GM18873 (cell line): ENCODE measurements around the gene IGSF9.
"Not testable (repeated sequence)": the region's sequence is repeated elsewhere in the genome, so short reads cannot be mapped to it uniquely, and the experiment has no call there.

Source experiments
- ATAC-seq: cut with Tn5 transposase; IDR thresholded peaks from one replicate; pipeline ENCODE4 v1.9.1; 2021; ENCODE audit warnings: mild to moderate bottlenecking, moderate library complexity, moderate number of reproducible peaks; ENCODE audit not compliant: unreplicated experiment, low FRiP score

Gene IGSF9

DNA sequence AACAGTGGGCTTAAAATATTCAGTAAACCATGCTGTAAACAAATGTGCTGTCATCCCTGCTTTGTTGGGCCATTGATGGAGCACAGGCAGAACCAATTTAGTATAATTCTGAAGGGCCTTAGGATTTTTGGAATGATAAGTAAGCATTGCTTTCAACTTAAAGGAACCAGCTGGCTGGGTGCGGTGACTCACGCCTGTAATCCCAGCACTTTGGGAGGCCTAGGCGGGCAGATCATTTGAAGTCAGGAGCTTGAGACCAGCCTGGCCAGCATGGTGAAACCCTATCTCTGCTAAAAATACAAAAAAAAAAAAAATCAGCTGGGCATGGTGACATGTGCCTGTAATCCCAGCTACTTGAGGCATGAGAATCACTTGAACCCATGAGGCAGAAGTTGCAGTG lies 41.4 kb downstream of the IGSF9 start:
- not testable (repeated sequence) for ATAC-seq

DNA sequence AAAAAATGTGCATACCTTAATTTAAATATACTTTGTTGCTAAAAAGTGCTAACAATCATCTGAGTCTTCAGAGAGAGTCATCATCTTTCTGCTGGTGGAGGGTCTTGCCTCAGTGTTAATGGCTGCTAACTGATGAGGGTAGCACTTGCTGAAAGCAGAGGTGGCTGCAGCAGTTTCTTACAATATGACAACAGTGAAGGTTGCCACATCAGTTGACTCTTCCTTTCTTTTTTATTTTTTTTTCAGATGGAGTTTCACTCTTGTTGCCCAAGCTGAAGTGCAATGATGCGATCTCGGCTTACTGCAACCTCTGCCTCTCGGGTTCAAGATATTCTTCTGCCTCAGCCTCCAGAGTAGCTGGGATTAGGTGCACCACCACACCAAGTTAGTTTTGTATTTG lies 42.9 kb downstream of the IGSF9 start:
- ATAC-seq: no peak

DNA sequence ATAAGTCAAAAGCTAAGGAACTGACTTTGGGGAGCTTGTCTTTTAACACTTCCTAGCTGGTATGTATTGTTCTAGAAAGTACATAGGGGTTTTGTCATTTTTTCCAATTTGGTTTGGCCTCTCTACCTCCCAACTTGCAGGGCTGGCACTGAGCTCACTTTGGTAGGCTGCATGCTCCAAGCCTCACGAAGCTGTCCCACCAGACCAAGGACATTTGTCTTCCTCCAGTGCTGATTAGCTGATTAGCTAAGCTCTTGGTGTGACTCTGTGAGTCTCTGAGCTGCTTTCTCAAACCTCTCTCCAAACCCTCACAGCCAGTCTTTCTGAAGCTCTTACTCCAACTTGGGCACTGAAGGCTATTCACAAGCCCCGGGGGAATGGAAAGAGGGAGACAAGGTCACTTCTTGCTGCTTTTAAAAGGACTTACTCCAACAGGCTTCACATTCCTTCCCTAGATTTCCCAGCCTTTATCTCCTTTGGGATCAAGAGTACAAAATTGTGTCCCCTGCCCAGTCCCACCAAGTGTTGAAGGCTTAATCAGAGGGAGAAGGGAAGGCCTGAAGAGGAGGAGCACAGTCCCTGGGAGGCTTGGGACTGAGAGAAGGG lies 44.6 kb downstream of the IGSF9 start:
- no peak for ATAC-seq

DNA sequence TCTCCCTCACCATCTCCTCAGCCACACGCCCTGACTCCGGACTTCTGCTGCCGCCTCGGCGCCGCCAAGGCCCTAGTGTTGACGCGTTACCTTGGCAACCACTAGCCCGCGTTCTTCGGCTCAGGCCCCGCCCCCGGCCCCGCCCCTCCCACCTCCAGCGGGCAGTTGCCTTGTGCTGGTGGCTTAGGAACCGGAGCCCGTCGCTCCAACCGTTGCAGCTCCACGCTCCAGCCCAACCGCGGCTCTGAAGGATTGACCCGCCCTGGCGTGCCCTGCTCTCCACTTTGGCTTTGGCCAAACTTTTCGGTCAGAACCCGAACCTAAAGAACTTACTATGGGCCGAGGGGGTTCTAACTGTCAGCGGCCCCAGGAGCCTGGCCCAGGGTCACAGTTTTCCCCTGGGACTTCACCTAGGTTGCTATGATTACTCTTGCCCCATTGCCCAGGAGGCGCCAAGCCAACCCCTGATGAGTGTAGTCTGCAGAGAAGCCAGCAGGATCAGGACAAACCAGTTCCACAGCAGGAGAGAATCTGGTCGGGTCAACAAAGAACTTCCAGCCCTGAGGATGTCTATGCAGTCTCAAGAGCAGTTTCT lies 45.2 kb downstream of the IGSF9 start, which contains the start of gene CFAP45:
TSS of gene CFAP45 (minus strand) at position 80 of the 595 bp plus-strand sequence. CDS start at position 13, 67 bp downstream.
- no peak for ATAC-seq

DNA sequence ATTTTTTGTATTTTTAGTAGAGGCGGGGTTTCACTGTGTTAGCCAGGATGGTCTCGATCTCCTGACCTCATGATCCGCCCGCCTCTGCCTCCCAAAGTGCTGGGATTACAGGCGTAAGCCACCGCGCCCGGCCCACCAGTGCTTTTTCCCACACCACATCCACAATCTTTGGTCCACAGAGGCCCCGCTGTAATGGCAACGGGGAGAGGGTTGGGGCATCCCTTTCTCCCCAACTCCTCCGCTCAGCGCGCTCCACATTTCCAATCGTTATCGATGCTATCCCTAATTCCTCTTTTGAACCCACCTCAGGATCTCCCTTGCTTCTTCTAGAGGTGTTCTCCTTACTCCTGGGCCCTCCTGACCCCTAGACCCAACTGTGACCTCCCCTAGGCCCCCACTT lies 45.8 kb downstream of the IGSF9 start:
- ATAC-seq: not testable (repeated sequence)

DNA sequence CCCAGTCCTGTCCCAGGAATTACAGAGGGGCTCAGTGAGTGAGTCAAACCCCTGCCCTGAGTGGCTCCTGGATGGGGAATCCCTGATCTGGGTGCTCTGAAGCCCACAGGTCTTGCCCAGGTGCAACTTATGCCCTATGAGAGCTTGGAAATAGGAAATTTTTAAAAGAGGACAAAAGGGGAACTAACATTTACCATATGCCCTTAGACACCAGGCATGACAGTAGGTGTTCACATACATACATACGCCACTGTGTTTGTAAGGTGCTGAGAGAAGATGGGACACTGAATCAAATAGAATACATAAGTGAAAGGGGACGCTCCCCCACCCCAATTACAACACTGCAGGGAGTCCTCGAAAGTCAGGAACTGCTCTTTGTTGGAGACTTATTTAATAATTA lies 46.9 kb downstream of the IGSF9 start:
- no peak for ATAC-seq

DNA sequence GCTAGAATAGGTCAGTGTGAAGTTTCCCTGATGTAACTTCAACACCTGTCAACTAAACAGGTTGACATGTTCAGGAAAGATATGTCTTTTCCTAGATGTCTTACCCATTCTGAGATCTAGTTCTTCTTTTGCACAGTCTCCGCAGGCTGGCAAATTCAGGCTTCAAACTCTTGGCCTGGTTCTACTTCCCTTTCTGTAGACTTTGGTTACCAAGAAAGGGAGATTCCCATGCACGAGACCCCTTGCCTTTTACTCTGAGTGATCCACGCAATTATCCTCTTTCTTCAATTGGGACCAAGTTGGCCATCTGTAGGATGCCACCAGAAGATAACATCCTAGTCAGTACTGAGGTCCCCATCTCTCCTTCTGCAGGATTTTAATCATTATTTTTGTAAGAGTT lies 47.5 kb downstream of the IGSF9 start:
- ATAC-seq: no peak

DNA sequence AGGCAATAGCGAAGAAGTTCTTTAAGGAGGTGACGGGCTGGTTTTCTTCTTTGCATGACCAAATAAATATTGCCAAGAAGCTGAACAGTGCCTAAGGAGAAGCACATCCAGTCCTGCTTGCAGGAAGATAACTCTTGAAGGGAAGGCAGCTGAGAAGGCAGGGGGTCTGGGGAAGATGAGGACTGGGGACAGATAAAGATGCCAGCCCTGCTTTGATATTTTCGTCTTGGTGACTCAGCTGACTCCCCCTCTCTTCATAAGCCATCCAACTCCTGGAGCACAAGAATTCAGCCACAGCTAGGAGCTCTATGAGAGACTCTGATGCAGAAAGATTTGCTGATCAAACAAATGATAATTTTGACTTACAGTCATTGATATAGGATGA lies 48.9 kb downstream of the IGSF9 start:
- no peak for ATAC-seq

DNA sequence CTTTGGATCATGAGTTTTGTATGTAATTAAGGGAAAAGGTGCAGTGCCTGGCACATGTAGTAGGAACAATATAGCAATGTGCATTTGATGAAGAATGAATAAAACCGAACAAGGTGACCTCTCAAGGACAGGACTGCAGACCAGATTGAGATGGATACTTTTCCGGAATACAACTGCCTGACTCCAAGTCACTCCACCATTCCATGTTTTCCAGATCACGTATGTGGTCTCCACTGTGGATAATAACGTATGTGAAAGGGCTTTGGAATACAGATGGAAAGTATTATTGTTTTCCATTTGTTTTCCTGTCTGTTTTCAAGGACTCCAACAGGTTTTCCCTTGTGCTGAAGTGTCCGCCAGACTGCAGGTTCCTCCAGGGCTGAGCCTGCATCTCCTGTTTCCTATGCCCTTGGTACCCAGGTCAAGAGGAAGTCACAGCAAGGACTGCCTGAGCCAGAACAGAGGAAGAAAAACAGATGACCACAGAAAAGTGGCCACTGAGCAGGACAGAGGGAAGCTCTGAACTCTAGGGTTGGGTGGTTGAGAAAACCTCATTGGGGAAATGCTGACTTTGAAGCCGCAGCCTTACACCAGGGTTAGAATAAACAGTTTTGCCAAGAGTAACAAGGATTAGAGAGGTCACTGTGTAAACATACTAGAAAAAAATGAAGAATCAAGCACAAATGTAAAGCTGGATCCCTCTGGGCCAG lies 49.4 kb downstream of the IGSF9 start:
- no peak for ATAC-seq

DNA sequence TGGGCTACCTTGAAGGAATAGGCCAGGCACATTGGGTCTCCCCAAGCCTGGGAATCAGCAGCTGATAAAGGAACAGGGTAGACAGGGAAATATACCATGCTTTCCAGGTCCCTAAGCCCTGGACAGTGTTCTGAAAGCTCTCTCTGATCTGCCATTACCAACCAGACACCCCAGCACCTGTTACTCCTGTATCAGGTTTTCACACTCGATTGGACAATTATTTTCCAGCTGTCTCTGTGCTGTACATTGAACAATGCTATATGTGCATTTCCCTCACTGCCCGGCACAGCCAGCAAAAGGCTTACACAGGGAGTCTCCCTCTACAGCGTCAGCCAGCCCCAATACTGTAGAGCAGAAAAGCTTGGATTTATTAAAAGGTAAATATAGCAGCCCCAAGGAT lies 50.1 kb downstream of the IGSF9 start:
- no peak for ATAC-seq

DNA sequence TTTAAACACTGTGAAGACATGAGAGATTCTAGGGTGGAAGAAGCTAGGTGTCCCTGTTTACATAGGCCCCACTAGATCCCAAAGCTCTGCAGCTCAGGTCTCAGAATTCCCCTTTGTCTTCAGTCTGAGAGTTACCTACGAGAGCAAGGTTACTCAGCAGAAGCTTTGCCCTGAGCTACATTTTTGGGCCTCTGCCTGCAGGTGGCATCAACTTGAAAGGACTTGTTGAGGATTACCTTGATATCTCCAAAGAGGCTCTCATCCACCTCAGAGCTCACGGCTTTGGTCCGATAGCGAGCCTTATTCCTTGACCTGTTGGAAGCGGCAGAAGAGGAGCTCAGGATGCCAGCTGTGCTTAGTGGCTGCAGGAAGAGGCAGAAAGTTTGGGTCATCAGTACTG lies 52.5 kb downstream of the IGSF9 start:
- ATAC-seq: no peak

DNA sequence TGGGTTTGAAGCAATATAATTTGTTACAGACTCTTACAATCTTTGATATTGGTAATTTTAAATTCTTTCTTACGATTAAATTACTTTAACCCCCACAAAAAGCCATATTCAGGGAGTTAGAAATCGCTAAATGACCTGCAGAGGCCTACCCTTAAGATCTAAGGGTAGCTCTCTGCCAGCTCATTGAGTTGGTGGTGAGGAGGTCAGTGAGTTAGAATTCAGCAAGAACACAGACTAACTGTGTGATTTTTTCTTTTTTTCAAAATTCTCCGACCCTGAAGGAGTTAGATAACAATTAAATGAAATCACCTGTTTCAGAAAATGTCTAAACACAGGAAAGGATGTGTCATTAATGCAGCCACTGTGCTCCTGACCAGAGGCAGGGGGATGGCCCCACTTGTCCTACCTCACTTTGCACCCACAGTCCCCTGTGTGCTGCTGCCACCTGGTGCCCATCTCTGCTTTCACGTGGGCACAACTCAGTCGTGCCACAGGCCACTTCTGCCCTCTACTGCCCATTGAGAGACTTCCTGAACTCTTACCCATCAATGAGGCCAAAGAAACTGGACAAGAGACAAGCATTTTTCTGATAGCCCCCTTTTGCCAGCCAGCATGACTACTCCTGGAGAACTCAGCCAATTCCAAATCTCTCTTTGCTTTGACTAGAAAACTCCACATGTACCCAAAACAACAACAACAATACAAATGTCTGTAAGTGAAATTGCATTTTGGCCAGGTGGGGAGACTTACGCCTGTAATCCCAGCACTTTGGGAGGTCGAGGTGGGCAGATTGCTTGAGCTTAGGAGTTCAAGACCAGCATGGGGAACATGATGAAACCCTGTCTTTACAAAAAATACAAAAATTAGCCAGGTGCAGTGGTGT lies 53.9 kb downstream of the IGSF9 start:
- ATAC-seq: peak; percentile 55

DNA sequence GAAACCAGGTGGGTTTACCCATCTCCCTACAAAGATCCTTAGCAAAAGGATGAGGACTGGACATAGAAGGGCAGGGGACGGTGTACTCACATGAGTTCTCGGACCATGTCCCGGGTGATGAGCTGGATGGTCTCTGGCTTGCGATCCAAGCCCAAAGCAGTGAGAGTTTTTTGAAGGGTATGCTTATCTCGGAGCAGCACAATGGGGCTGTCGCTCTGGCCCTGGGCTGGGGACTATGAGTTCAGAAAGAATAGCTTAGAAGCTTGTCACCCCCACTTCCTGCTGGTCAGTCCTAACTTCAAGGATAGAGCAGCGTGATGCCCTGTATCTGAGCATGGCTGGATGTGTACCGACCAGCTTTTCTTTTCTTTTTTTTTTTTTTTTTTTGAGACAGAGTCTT lies 55.0 kb downstream of the IGSF9 start:
- no peak for ATAC-seq

DNA sequence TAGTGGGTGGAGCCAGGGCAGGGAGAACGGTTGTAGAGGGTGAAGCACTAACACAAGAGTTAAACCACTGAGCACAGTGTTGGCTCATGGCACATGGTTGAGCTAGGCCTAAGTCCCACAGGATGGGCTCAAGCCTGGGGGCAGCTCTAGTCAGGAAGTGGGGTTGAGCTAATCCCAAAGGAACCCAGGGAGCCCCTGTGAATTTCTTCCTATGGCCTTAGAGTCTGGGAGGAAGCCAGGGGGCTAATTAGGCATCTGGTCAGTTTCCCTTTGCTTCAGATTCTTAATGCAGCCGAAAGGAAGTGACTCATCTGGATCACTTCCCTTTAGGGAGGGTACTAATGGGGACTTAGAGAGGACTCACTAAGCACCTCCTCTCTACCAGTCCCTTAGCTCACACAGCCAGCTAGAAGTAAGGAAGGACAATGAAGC lies 55.6 kb downstream of the IGSF9 start:
- peak; percentile 81 for ATAC-seq

DNA sequence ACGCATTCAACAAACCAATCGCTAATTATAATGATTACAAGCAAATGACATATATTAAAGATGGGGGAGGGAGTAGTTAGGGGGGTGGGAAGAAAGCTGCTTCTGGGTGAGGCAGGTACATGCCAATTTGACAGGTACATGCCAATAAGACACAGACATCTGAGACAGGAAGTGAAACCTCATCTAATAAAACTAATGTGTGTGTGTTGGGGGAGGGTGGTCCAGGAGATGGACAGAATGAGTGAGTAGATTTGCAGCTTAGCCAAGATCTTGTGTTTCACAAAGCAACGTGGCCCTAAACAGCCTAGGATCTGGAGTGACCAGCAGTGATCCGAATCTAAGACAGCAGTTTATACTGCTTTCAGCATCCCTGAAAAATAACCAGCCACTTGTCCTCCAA lies 56.2 kb downstream of the IGSF9 start:
- no peak for ATAC-seq

DNA sequence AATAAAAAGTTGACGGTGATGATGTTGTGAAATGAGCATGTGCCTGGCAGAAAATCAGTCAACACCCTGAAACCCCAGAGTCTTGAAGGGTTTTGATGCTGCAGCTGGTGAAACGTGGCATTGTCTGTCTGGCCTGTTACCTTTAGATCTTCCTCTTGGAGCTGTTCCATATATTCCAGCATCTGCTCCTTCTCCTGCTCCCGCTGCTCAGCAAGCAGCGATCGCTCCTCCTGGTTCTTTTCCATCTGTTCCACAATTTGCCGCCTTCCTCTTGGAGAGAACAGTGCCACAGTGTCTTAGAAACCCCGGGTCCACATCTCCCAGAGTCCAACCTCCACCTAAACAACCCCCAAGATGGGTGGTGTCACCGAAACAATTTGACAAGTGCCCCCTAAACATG lies 61.1 kb downstream of the IGSF9 start:
- ATAC-seq: no peak

DNA sequence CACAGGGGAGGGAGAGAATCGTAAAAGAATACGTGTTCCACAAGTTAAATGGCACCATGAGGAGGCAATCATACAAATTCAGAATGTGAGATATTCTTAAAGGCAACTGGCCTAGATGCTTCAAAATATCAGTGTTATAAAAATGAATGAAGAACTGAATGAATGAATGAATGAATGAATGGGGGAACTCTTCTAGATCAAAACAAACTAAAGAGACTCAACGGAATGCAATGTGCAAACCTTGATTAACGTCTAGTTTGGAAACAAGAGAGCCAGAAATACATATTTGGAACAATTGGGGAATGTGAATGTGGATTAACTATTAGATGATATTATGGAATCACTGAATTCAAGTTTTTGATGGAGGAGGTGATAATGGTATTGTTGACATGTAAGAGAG lies 62.3 kb downstream of the IGSF9 start:
- ATAC-seq: no peak

DNA sequence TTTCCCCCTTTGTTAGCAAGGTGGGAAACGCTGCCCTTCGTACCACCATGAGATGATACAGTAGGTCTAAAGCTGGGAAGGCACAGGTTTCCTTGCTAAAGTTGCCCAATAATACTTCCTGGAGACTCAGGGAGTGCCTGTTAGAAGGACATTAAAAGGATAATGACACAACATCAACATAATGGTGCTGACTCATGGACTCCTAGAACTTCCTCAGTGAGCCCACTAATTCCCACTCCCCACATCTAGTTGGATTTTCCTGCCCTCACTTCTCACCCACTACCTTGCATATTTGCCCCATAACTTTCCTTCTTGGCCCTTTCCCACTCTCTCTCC lies 62.9 kb downstream of the IGSF9 start:
- ATAC-seq: no peak

DNA sequence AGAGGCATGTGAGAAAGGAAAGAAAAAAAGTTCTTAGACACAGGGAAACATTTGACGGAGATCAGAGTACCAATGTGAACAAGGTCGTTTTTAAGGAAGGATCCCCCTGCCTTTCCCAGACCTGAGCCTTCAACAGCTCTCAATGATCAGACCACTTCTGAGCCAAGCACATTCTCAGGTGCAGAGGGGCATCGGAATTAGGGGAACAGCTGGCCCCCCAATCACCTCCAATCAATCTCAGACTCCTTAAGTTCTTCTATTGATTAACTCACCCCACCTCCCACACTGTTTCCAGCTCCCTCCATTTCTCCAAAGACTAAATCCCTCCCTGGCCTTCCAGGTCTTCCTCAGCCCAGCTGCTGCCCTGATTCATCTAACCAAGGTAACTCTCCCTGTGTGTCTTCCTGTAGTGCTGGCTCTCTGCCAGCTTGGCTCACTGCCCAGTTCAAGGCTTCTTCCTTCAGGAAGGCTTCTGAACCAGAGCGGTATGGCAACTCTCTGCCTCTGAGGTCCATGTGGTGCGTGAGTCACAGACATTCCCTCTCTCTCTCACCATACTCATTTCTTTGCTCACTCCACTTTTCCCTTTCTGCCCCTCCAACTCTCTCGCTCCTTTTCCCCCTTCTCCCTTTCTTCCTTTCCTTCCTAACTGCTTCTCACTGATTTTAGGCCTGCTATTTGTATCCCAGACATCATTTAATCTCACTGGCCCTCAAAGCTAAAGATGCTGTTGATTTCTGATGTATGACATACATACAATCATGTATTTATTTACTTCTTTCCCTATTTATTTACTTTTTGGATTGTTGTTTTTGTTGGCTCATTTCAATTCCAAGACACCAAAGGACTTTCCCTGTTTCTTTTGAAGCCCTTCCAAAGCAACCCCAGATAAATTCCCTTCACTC lies 63.5 kb downstream of the IGSF9 start:
- ATAC-seq: no peak

DNA sequence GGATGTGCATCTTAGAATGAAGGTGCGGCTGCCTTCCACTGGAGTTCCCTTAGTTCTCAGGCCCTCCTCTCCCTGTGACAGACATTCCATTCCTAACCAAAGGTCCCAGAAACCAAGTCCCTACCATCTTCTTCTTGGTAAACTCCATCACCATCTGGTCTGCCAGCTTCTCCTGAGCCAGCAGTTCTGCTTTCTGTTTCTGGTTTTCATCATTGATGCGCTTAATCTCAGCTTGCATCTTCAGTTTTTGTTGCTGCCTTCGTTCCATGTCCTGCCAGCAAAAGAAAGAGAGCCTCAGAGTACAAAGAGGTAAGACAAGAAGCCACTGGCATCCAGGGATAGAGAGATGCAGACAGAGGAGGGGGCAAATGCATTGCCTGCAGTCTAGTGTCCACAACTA lies 65.0 kb downstream of the IGSF9 start:
- ATAC-seq: no peak
